Fibroblast of peridontal ligament (primary cell): Measurements from ENCODE around the gene OFD1.
"Not testable (repeated sequence)": the region's sequence is repeated elsewhere in the genome, so short reads cannot be mapped to it uniquely, and the experiment has no call there.

ENCODE experiments used
- DNase-seq: peaks from one replicate; pipeline ENCODE4 v3.0.0-alpha.2; 2010; ENCODE audit errors: extremely low read depth

The OFD1 gene

DNA sequence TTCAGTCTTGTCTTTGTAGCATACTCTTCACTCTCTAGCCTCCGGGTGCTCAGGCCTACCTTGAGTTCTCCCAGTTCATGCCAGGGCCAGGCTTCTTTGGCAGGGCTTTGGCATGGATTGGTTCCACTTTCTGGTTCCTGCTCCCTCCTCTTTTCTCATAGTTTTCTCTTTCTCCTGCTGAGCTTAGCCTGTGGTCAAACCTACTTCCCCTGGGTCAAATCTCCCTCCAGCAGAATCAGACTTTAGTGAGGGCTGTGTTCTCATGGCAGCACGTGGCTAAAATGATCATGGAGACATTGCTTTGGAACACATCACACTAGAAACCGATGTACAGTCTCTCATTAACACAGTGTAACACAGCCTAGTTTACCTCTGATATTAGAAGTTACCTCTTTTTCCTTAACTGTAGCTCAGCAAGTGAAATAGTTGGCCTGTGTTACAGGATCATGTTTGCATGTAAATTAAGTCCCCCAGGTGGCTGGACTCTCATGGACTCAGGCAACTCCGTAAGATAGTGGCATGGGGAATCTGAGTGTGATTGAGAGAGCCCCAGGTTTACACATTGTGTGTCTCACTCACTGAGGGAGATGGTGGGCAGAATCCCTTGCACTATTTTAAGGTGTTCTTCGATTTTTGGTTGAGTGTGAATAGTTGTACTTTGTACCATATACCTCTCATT, 32.3 kb upstream of the OFD1 start:
- no peak for DNase-seq

DNA sequence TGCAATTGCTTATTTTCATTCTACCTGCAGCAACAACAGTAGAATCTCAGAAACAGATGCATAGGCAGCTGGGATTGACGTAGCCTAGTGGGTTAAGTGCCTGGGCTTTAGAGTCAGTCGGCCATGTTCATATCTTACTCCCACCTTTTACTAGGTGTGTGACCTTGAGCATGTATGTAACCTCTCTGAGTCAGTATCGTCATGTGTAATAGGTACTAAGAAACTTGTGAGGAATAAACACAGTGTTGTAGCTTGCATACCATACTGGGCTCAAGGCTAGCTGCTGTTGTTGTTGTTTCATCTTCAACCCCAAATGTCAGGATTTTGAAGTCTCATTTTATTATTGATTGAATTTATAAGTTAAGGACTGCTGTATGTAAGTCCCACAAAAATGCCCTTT, 31.4 kb upstream of the OFD1 start:
- DNase-seq = no peak

GRCh38 chrX:13703589-13703988, 31.0 kb upstream of the OFD1 start:
- DNase-seq = no peak

DNA sequence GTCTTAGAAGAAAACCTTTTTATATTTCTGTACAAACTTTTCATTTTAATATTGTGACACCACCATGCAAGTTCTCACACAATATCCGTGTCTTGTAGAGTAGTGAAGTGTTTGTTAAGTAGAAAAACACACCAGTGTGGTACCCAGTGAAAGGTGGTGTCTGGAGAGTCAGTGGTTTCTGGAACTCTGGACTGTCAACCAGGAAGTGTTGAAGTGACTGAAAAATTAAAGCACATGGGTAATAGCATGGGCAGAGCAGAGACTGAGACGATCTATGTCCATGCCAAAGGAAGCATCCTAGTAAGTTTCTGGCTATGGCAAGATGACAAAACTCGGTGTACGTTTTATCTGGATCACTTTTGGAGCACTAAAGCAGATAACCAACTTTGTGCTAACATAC, 23.4 kb upstream of the OFD1 start:
- no peak for DNase-seq

DNA sequence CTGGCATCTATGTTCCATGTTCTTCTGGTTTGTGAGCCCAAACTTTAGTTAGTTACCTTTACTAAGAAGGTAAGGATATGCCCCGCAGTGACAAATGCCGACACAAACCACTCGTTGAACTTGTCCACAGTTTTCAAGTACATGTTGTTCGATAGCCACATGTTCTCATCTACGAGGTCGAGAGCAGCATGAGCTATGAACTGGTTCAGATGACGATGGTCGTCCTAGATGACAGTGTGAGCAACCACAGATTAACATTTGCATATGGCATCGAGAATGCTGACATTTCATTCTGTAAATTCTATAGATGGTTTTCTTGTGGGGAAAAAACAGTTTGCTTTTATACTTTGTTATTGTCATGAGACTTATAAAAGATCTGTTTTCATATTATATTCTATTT, 18.1 kb upstream of the OFD1 start:
- DNase-seq = no peak

GRCh38 chrX:13716905-13717304, 17.6 kb upstream of the OFD1 start:
- DNase-seq = no peak

DNA sequence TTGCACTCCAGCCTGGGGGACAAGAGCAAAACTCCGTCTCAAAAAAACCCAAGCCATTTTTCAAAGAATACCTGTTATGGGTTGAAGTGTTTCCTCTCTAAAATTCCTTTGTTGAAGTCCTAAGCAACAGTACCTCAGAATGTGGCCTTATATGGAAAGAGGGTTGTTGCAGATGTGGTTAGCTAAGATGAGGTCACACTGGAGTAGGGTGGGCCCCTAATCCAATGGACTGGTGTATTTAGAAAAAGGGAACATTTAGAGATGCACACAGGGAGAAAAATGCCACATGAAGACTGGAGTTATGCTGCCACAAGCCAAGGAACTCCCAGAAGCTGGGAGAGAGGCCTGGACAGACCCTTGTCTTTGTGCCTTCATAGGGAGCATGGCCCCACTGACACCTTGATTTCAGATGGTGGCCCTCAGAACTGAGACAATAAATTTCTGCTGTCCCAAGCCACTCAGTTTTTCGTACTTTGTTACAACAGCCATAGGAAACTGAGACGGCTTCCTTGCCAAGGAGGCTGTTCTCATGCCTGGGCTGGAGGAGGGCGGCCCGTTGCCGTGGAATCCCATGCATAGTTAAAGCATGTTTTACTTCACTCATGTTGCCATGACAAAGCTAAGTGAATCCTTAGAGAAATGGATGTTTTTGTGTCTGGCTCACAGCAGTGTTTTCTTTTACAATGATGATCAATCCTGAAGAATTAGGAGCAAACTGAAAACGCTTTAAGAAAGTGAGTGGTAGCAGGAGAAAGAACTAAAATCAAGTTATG, 16.7 kb upstream of the OFD1 start:
- DNase-seq = peak; percentile 89

DNA sequence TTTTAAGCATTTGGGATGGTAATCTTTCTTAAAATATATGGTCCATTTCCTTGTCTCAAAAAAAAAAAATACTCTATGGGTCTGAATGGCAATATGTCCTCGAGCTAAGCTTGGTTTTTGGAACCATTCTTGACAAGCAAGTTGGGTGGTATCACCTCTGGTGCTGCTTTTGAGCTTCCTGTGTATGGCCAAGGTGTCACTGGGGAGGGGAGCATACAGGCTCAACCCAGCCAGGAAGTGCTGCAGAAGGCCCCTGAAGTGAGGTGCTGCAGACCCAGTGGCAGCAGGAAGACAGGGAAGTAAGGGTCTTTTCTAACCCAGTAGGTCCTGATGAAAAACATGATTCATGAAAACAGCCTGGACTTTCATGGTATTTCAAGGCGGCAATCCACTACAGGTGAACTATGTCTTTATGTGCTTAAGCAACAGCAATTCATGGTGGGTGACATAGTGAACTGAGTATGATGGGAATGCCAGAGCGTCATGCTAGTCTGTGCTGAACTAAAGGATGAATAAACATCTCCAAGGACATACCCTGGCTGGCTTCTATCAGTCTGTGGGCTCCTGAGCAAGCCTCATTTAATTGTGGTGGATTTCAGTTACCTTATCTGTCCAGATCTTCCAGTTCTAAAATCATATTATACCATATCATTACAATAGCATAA, 15.2 kb upstream of the OFD1 start:
- DNase-seq = no peak

- peak; percentile 60 for DNase-seq
Observed at GRCh38 chrX:13721371-13721770, 13.2 kb upstream of the OFD1 start.

- peak; percentile 87 for DNase-seq
Observed at GRCh38 chrX:13721819-13722519, 12.6 kb upstream of the OFD1 start.

DNA sequence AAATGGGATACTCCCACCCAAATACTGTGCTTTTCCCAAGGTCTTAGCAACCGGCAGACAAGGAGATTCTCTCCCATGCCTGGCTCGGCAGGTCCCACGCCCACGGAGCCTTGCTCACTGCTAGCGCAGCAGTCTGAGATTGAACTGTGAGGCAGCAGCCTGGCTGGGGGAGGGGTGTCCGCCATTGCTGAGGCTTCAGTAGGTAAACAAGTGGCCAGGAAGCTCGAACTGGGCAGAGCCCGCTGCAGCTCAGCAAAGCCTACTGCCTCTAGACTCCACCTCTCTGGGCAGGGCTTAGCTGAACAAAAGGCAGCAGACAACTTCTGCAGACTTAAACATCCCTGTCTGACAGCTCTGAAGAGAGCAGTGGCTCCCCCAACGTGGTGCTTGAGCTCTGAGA, 9.7 kb upstream of the OFD1 start:
- DNase-seq = not testable (repeated sequence)

DNA sequence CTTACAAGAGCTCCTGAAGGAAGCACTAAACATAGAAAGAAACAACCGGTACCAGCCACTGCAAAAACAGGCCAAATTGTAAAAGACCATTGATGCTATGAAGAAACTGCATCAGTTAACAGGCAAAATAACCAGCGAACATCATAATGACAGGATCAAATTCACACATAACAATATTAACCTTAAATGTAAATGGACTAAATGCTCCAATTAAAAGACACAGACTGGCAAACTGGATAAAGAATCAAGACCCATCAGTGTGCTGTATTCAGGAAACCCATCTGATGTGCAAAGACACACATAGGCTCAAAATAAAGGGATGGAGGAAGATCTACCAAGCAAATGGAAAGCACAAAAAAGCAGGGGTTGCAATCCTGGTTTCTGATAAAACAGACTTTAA, 8.0 kb upstream of the OFD1 start:
- DNase-seq = not testable (repeated sequence)

DNA sequence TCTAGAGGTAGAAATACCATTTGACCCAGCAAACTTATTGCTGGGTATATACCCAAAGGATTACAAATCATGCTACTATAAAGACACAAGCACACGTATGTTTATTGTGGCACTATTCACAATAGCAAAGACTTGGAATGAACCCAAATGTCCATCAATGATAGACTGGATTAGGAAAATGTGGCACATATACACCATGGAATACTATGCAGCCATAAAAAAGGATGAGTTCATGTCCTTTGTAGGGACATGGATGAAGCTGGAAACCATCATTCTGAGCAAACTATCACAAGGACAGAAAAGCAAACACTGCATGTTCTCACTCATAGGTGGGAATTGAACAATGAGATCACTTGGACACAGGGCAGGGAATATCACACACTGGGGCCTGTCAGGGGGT, 4.0 kb upstream of the OFD1 start:
- not testable (repeated sequence) for DNase-seq

DNA sequence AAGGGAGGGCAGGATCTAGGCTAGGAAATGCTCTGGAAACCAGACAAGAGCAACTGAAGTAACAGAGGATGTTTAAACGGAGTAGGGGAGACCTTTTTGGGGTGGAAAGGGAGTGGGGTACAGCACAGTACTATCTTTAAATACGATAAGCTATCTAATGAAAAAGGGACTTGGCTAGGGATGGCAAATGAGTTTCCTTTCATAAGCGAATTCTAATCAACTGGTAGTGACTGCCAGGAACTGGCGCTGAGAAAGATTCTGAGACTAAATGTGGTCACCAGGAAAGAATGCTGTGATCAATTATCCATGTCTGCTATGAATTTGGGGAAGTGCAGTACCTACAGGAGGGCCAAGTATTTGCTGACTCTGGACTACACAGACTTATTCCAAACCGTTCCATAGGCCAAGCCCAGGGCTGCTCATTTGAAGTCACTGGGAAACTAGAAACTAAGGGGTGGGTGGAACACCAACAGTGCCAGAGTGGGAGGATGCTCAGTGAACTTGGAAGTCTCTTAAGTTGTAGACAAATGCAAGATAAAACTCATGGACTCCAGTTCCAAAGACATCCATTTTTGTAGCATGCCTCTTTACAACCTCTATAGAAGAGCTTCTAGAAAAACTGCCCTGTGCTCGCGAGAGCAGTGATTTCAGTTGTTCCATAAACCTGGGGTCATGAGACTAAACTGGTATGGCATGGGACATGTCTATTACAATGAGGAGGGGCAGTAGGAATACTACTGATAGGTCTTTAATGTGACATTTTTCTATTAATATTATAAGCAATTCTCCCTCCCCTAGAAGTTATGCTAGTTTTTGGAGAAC, 2.1 kb upstream of the OFD1 start:
- peak; percentile 61 for DNase-seq

DNA sequence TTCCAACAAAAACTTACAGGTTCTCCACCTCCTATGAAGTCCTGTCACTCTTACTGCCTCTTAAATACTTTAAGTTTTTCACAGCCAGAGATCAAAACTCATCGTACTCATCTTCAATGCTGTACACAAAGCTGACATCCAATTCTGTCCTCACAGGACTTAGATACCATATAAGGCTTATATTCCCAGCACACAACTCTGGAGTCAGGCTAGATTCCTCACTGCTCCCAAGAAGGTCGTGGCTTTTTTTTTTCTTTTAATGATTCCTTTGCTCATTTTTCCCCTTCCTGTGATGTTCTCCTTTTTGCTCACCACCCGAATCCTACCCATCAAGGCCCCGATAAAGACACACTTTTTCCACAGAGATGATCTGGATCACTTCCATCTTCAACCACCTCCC, 1.0 kb upstream of the OFD1 start:
- DNase-seq = peak; percentile 37

- no peak for DNase-seq
Observed at GRCh38 chrX:13741695-13742094, 7.1 kb downstream of the OFD1 start.

GRCh38 chrX:13742397-13743176, 8.0 kb downstream of the OFD1 start:
- peak; percentile 61 for DNase-seq

GRCh38 chrX:13747836-13748235, 13.3 kb downstream of the OFD1 start:
- peak; percentile 86 for DNase-seq

DNA sequence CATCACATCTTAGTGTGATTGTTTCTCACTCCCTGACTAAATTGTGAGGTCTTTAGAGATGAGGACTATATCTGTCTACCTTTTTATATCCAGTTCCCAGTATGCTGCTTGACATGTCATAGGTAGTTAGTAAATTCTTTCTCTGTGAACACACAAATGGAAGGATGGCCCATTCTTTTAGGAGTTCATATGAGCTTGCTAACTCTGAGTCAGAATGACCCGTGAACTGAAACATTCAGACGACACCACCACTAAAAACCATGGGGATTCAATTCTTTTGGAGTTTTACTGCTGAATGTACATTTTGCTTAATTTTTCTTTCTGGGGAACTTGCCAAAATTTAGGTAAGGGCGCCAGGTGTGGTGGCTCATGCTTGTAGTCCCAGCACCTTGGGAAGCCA, 13.9 kb downstream of the OFD1 start:
- no peak for DNase-seq

GRCh38 chrX:13750204-13750603, 15.7 kb downstream of the OFD1 start:
- DNase-seq = peak; percentile 38

- DNase-seq = no peak
Observed at GRCh38 chrX:13750812-13751211, 16.3 kb downstream of the OFD1 start.
